ENCODE data around the gene IREB2.

DNA sequence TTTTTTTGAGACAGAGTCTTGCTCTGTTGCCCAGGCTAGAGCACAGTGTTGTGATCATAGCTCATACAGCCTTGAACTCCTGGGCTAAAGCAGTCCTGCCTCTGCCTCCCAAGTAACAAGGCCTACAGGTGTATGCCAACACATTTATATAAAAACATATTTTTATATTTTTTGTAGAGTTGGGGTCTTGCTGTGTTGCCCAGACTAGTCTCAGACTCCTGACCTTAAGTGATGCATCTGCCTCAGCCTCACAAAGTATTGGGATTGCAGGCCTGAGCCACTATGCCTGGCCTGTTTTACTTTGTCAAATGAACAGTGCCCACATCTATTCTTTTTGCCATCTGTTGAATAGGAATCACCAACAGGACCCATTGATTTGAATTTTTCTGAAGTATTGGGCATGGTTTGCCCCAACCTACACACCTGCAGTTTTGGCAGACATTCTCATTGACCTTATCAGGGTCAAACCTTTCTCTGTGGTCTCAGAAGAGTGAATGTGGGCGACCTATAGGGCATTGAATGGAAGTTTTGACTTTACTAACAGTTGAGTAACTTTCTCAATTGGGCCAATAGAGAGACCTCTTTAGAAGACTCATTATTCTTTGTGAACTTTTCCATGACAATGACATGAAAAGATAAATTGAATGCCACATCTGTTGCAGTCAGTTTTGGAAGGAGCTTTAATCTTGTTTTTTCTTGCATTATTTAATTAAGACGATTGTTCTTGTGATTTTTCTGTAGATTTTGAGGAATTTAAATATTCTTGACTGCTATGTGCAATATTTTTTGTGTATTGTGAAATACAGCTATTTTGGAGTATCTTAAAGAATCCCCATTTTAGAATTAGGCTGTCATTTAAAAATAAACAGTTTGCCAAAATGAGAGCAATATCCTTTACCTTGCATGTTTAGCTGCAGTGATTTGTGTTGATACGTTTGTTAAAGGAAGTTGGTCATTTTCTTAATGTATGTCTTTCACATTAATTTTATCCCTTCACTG, 2.7 kb downstream of the IREB2 start:
- TF ChIP-seq EZH2 (IDR thresholded peaks at IDR 0.05; ENCODE audit: borderline replicate concordance, insufficient read depth, low read depth, low read length, poor library complexity, severe bottlenecking): no peak
- TF ChIP-seq, protein P1, sequence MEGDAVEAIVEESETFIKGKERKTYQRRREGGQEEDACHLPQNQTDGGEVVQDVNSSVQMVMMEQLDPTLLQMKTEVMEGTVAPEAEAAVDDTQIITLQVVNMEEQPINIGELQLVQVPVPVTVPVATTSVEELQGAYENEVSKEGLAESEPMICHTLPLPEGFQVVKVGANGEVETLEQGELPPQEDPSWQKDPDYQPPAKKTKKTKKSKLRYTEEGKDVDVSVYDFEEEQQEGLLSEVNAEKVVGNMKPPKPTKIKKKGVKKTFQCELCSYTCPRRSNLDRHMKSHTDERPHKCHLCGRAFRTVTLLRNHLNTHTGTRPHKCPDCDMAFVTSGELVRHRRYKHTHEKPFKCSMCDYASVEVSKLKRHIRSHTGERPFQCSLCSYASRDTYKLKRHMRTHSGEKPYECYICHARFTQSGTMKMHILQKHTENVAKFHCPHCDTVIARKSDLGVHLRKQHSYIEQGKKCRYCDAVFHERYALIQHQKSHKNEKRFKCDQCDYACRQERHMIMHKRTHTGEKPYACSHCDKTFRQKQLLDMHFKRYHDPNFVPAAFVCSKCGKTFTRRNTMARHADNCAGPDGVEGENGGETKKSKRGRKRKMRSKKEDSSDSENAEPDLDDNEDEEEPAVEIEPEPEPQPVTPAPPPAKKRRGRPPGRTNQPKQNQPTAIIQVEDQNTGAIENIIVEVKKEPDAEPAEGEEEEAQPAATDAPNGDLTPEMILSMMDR (IDR thresholded peaks at IDR 0.05): no peak
